CD4-positive, CD25-positive, alpha-beta regulatory T cell (primary cell): Measurements from ENCODE around the gene LCOR. TPM values are rescaled to one million over a fixed set of nuclear protein-coding genes. Genes with fewer than 3 reads are reported as not detected.
"Not testable (repeated sequence)": the region's sequence is repeated elsewhere in the genome, so short reads cannot be mapped to it uniquely, and the experiment has no call there.

Experiments
- ATAC-seq, 2 donors: fragments of 150-1000 bp; cut with Tn5 transposase; one replicate each; pipeline ENCODE4 v1.10.0; 2021; ENCODE audit warnings: low read depth in 2 of 2, moderate number of reproducible peaks in 2 of 2, moderate library complexity in 1 of 2
- DNase-seq, 3 donors: peaks; one replicate each; pipeline versions ENCODE4 v3.0.0 to v3.0.0-alpha.2; 2012 to 2022; ENCODE audit warnings: mixed read lengths in 1 of 3
- H3K27ac ChIP-seq: one replicate; pipeline ENCODE4 v1.7.0; 2013; ENCODE audit warnings: mild to moderate bottlenecking, low read length; ENCODE audit not compliant: insufficient read depth, poor library complexity, severe bottlenecking
- H3K27me3 ChIP-seq: one replicate; pipeline ENCODE4 v1.7.0; 2013; ENCODE audit warnings: low read length; ENCODE audit not compliant: control insufficient read depth, insufficient read depth
- H3K36me3 ChIP-seq: one replicate; pipeline ENCODE4 v1.7.0; 2013; ENCODE audit warnings: mild to moderate bottlenecking, low read length, moderate library complexity; ENCODE audit not compliant: control insufficient read depth, insufficient read depth
- H3K4me1 ChIP-seq: 2 replicates; pipeline ENCODE4 v1.7.0; 2013; ENCODE audit warnings: mild to moderate bottlenecking, low read length; ENCODE audit not compliant: insufficient read depth, control insufficient read depth, poor library complexity, severe bottlenecking
- H3K4me3 ChIP-seq: one replicate; pipeline ENCODE4 v1.7.0; 2013; ENCODE audit warnings: low read depth, mild to moderate bottlenecking, low read length, moderate library complexity
- H3K9me3 ChIP-seq, 2 experiments: 1 replicate in 1 of 2; 2 replicates in 1 of 2; pipeline ENCODE4 v1.7.0; 2013; ENCODE audit warnings: low read length in 2 of 2, mild to moderate bottlenecking in 1 of 2, moderate library complexity in 1 of 2; ENCODE audit not compliant: control insufficient read depth in 2 of 2
- H3K27ac Mint-ChIP-seq, 3 donors: one replicate each; pipeline ENCODE4 v1.8.0; 2020 to 2022; ENCODE audit warnings: mild to moderate bottlenecking in 3 of 3, mixed read lengths in 3 of 3, moderate library complexity in 2 of 3
- H3K27me3 Mint-ChIP-seq: one replicate; pipeline ENCODE4 v1.8.0; 2022; ENCODE audit warnings: mild to moderate bottlenecking, mixed read lengths
- H3K36me3 Mint-ChIP-seq: one replicate; pipeline ENCODE4 v1.8.0; 2020; ENCODE audit warnings: mixed read lengths
- H3K4me1 Mint-ChIP-seq, 4 donors: one replicate each; pipeline ENCODE4 v1.8.0; 2020 to 2022; ENCODE audit warnings: mixed read lengths in 4 of 4, mild to moderate bottlenecking in 1 of 4
- H3K4me3 Mint-ChIP-seq, 4 donors: one replicate each; pipeline ENCODE4 v1.8.0; 2020 to 2022; ENCODE audit warnings: mild to moderate bottlenecking in 4 of 4, mixed read lengths in 4 of 4, moderate library complexity in 3 of 4
- H3K9me3 Mint-ChIP-seq, 7 donors: one replicate each; pipeline ENCODE4 v1.8.0; 2020 to 2022; ENCODE audit warnings: mixed read lengths in 7 of 7, mild to moderate bottlenecking in 3 of 7, moderate library complexity in 2 of 7
- polyA plus RNA-seq, 4 donors: library from polyadenylated mRNA; unstranded; fragments of 300-500 nt; fragmentation: Illumina TruSeq; gene quantifications; one replicate each; pipeline ENCODE4 v1.2.3, GENCODE V29; 2021
- total RNA-seq: library from RNA; stranded (reverse); gene quantifications from one replicate; pipeline ENCODE4 v1.2.3, GENCODE V29; 2022

The LCOR gene
- total and polyA plus RNA-seq, 5 donors from 2014 or later, result 12.7 to 63.1 (median 16.7) TPM

DNA sequence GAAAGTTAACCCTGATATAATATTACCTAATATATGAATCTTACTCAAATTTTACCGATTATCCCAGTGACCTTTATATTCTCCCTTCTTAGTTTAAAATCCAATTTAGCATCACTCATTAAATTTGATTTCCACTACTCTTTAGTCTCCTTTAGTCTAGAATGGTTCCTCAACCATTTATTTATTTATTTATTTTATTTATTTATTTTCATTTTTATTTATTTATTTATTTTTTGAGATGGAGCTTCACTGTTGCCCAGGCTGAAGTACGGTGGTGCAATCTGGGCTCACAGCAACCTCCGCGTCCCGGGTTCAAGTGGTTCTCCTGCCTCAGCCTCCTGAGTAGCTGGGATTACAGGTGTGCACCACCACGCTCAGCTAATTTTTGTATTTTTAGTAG lies 92.8 kb downstream of the LCOR start:
- Mint-ChIP-seq H3K27ac (peak overlapping the region in 1 of 3 donors; percentile 94), H3K4me3 (no peak overlapping the region), H3K4me1 (peaks cover 29 to 47% (median 40%) of the 10 kb centered on the region in 4 donors), H3K36me3 (peaks cover 50% of the 10 kb centered on the region), H3K27me3 (no peaks in the 10 kb centered on the region), H3K9me3 (no peaks in the 10 kb centered on the region)
- H3K4me3 ChIP-seq, result no peak overlapping the region
- no peaks in the 10 kb centered on the region for H3K27me3 ChIP-seq
- DNase-seq (no peak), ATAC-seq (no peak)
- no peaks in the 10 kb centered on the region for H3K4me1 ChIP-seq
- no peaks in the 10 kb centered on the region for H3K9me3 ChIP-seq
- no peak overlapping the region for H3K27ac ChIP-seq
- H3K36me3 ChIP-seq, result peaks cover 8% of the 10 kb centered on the region

GRCh38 chr10:96930469-96930868 lies 98.4 kb downstream of the LCOR start:
- Mint-ChIP-seq H3K9me3 (no peaks in the 10 kb centered on the region), H3K4me1 (peaks cover 21 to 36% (median 28%) of the 10 kb centered on the region in 4 donors), H3K27ac (no peak overlapping the region), H3K36me3 (peaks cover 30% of the 10 kb centered on the region), H3K4me3 (no peak overlapping the region), H3K27me3 (no peaks in the 10 kb centered on the region)
- Histone ChIP-seq H3K27ac (no peak overlapping the region), H3K4me3 (no peak overlapping the region), H3K27me3 (no peaks in the 10 kb centered on the region), H3K9me3 (no peaks in the 10 kb centered on the region), H3K36me3 (peaks cover 10% of the 10 kb centered on the region), H3K4me1 (no peaks in the 10 kb centered on the region)
- DNase-seq (no peak), ATAC-seq (no peak)

DNA sequence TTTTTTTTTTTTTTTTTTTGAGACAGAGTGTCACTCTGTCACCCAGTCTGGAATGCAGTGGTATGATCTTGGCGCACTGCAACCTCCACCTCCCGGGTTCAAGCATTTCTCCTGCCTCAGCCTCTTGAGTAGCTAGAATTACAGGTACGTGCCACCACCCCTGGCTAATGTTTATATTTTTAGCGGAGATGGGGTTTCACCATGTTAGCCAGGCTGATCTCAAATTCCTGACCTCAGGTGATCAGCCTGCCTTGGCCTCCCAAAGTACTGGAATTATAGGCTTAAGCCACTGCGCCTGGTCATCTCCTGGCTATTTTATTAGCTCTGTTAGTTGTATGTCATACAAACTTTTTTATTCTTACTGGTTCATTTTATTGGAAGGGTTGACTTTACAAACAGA lies 103.0 kb downstream of the LCOR start:
- H3K27ac ChIP-seq, result no peak overlapping the region
- no peaks in the 10 kb centered on the region for H3K4me1 ChIP-seq
- no peak overlapping the region for H3K27ac Mint-ChIP-seq
- H3K9me3 ChIP-seq, result no peaks in the 10 kb centered on the region
- peaks cover 0 to 3% (median 0%) of the 10 kb centered on the region in 7 donors for H3K9me3 Mint-ChIP-seq
- H3K4me3 ChIP-seq, result no peak overlapping the region
- no peak overlapping the region for H3K4me3 Mint-ChIP-seq
- H3K36me3 Mint-ChIP-seq, result peaks cover 14% of the 10 kb centered on the region
- DNase-seq, result no peak
- no peaks in the 10 kb centered on the region for H3K27me3 Mint-ChIP-seq
- peaks cover 8% of the 10 kb centered on the region for H3K36me3 ChIP-seq
- peaks cover 0 to 26% (median 6%) of the 10 kb centered on the region in 4 donors for H3K4me1 Mint-ChIP-seq
- ATAC-seq, result no peak
- no peaks in the 10 kb centered on the region for H3K27me3 ChIP-seq

- H3K27me3 ChIP-seq, result no peaks in the 10 kb centered on the region
- no peak overlapping the region for H3K27ac ChIP-seq
- Mint-ChIP-seq H3K27me3 (no peaks in the 10 kb centered on the region), H3K27ac (peak overlapping the region in 1 of 3 donors; percentile 74), H3K4me1 (peaks cover 0 to 26% (median 6%) of the 10 kb centered on the region in 4 donors), H3K36me3 (peaks cover 14% of the 10 kb centered on the region), H3K4me3 (no peak overlapping the region), H3K9me3 (peaks cover 0 to 3% (median 0%) of the 10 kb centered on the region in 7 donors)
- no peaks in the 10 kb centered on the region for H3K4me1 ChIP-seq
- no peak for DNase-seq
- ATAC-seq, result no peak
- H3K36me3 ChIP-seq, result peaks cover 6% of the 10 kb centered on the region
- H3K4me3 ChIP-seq, result no peak overlapping the region
- H3K9me3 ChIP-seq, result no peaks in the 10 kb centered on the region
Observed at GRCh38 chr10:96935810-96936209, 103.7 kb downstream of the LCOR start.

DNA sequence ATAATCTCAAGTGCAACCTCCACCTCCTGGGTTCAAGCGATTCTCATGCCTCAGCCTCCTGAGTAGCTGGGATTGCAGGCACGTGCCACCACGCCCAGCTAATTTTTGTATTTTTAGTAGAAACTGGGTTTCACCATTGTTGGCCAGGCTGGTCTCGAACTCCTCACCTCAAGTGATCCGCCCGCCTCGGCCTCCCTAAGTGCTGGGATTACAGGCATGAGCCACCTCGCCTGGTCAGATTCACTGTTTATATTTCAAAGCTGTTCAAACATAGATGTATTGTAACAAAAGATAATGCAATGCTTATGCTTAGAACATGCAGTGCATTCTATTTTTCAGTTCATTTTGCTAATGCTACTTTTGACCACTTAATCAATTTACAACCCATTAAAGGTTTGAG lies 111.1 kb downstream of the LCOR start:
- DNase-seq, H3K4me1 ChIP-seq, H3K36me3 ChIP-seq, H3K27ac ChIP-seq, H3K27ac Mint-ChIP-seq, H3K9me3 ChIP-seq, H3K27me3 ChIP-seq, H3K4me3 Mint-ChIP-seq, H3K4me3 ChIP-seq, H3K9me3 Mint-ChIP-seq, H3K27me3 Mint-ChIP-seq, ATAC-seq: not testable (repeated sequence)
- Mint-ChIP-seq H3K36me3 (peaks cover 16% of the 10 kb centered on the region), H3K4me1 (peaks cover 6 to 24% (median 18%) of the 10 kb centered on the region in 4 donors)

DNA sequence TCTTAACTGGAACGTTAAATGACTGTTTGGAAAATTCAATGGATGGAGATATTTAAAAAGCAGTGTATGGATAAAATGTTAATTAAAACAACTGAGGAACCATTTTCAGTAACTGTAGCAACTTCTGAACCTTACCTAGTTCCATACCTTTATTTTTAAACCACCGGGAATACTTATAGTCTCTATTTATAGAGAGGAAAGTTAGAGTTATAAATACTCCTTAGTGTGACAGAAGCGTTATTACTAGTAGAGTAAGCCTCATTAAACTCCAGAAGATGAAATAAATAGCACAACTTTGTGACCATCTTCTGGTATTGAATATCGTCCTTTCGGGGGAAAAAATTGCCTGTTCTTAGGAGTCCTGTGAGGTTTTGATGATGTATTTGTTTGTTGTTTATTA lies 114.9 kb downstream of the LCOR start:
- Histone ChIP-seq H3K27ac (no peak overlapping the region), H3K4me1 (no peaks in the 10 kb centered on the region), H3K9me3 (no peaks in the 10 kb centered on the region), H3K4me3 (no peak overlapping the region), H3K27me3 (no peaks in the 10 kb centered on the region), H3K36me3 (peaks cover 14% of the 10 kb centered on the region)
- DNase-seq, result no peak
- no peak overlapping the region for H3K4me3 Mint-ChIP-seq
- H3K9me3 Mint-ChIP-seq, result no peaks in the 10 kb centered on the region
- no peaks in the 10 kb centered on the region for H3K27me3 Mint-ChIP-seq
- no peak overlapping the region for H3K27ac Mint-ChIP-seq
- ATAC-seq, result no peak
- peaks cover 19% of the 10 kb centered on the region for H3K36me3 Mint-ChIP-seq
- peaks cover 11 to 26% (median 20%) of the 10 kb centered on the region in 4 donors for H3K4me1 Mint-ChIP-seq

DNA sequence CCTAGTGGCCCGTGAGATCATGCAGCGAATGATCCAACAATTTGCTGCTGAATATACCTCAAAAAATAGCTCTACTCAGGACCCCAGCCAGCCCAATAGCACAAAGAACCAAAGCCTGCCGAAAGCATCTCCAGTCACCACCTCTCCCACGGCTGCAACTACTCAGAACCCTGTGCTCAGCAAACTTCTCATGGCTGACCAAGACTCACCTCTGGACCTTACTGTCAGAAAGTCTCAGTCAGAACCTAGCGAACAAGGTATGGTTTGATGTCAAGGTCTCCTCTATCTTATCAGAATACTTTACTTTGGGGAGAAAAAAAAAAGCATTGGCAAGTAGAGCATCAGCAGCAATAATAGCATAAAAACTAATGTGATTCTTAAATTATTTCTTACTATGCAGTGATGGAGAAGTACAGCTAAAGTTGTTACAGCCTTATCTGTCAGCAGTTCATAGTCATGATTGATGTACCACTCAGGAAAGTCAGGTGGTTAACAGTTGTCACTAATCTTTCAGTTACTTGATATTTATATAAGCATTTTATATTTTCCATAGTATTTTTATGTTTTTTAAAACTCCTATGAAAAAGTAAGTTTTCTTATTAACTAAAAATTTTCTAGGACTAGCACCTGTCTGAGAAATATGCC lies 117.1 kb downstream of the LCOR start:
- no peak overlapping the region for H3K4me3 ChIP-seq
- no peaks in the 10 kb centered on the region for H3K27me3 Mint-ChIP-seq
- DNase-seq (no peak), ATAC-seq (no peak)
- H3K4me1 Mint-ChIP-seq, result peaks cover 10 to 25% (median 16%) of the 10 kb centered on the region in 4 donors
- H3K36me3 ChIP-seq, result peaks cover 28% of the 10 kb centered on the region
- H3K9me3 Mint-ChIP-seq, result no peaks in the 10 kb centered on the region
- H3K36me3 Mint-ChIP-seq, result peaks cover 37% of the 10 kb centered on the region
- no peaks in the 10 kb centered on the region for H3K4me1 ChIP-seq
- H3K27me3 ChIP-seq, result no peaks in the 10 kb centered on the region
- H3K27ac Mint-ChIP-seq, result peak overlapping the region in 1 of 3 donors; percentile 29
- H3K9me3 ChIP-seq, result no peaks in the 10 kb centered on the region
- no peak overlapping the region for H3K27ac ChIP-seq
- H3K4me3 Mint-ChIP-seq, result no peak overlapping the region

DNA sequence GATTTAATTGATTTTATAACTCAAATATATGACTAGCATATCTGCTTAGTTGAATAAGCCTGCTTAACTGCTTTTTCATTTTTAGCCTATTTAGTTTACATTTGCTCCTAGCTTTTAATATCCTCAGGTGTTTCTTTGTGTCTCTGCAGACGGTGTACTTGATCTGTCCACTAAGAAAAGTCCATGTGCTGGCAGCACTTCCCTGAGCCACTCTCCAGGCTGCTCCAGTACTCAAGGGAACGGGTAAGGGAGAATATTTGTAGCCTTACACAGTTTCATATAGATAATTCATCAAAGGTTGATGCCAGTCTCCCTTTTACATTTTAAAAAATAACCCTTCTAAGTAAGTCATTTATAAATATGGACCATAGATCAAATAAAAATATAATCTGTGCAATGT lies 119.9 kb downstream of the LCOR start:
- Mint-ChIP-seq H3K36me3 (peaks cover 44% of the 10 kb centered on the region), H3K4me1 (peaks cover 10 to 20% (median 12%) of the 10 kb centered on the region in 4 donors), H3K4me3 (no peak overlapping the region), H3K27ac (peak overlapping the region in 1 of 3 donors; percentile 3), H3K27me3 (no peaks in the 10 kb centered on the region), H3K9me3 (no peaks in the 10 kb centered on the region)
- Histone ChIP-seq H3K4me3 (no peak overlapping the region), H3K27me3 (no peaks in the 10 kb centered on the region), H3K27ac (no peak overlapping the region), H3K36me3 (peaks cover 51% of the 10 kb centered on the region), H3K4me1 (no peaks in the 10 kb centered on the region), H3K9me3 (no peaks in the 10 kb centered on the region)
- DNase-seq (no peak), ATAC-seq (no peak)
